GM10248 (cell line): ENCODE results near the gene ZBTB7B.

Source experiments
- CTCF ChIA-PET: fragments of 300-600 bp; sonication (Branson Sonifier 250); formaldehyde crosslinking; extraction: SDS; loops from one replicate; lab custom pipeline; 2021; ENCODE audit warnings: antibody characterized with exemption; lab: Yijun Ruan, JAX
- POLR2A ChIA-PET: fragments of 350-650 bp; sonication (Branson Sonifier 250); formaldehyde crosslinking; extraction: SDS; loops from one replicate; lab custom pipeline; 2020; ENCODE audit warnings: antibody characterized with exemption; lab: Yijun Ruan, JAX
- DNase-seq: peaks from one replicate; pipeline ENCODE4 v3.0.0; 2012; ENCODE audit errors: extremely low spot score
- CTCF ChIP-seq: IDR thresholded peaks from 2 replicates; pipeline ENCODE4 v1.5.1; 2012; ENCODE audit warnings: mild to moderate bottlenecking, low read depth; ENCODE audit errors: extremely low read depth, missing control alignments, control extremely low read depth

The ZBTB7B gene

DNA sequence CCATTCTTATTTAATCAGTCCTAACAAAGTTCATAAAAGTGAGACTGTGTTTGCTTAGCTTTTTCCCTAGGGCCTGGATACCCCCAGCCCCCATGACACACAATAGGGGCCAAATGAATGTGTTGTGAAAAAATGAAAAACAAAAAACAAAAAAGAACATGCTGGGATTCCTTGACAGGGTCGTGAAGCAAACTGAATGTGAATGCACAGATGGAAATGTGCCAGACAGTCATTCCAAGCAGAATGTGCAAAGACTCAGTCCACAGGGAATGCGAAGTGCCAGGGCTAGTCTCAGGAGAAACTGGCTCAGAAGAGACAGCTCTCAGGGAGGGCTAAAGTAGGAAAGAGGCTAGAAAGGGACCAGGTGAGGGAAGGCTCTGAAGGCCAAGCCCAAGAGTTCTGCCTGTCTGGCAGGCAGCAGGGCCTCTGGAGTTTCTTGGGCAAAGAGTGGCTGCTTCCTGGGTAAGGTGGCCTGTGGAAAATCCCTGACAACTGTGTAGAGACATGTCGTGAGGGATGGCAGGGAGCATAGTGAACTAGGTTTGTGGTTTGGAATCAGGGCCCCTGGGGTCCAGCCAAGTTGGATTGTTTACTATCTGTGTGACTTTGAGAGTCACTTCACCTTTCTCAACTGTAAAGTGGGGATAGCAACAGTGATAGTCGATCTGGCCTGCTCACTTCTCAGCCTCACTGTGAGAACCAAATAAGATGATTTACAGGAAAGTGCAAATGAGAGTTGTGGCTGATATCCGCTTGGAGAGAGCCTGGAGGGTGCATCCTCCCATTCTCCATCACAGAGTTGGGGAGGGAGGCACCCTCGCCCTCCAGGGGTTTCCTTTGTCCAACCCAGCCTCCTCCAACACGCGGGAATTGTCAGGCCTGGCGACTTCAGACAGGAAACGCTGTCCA is 47.3 kb downstream of the ZBTB7B start:
- POLR2A ChIA-PET = no interaction called here
- DNase-seq = no peak
- no peak for TF ChIP-seq CTCF
- CTCF ChIA-PET = interaction anchor here (1.0 to 20.4 kb wide), 14 partner anchors 9 to 497 kb away, joined by 3 to 285 read pairs (median 5); partner anchors contain the start of genes EFNA4, KRTCAP2, PMVK and SHC1

GRCh38 chr1:155050560-155051341 is 48.1 kb downstream of the ZBTB7B start, which contains the start of gene ADAM15:
Gene ADAM15 (plus strand): TSS chr1:155051316. CDS start chr1:155051387, 71 bp downstream.
- peak; percentile 94 for TF ChIP-seq CTCF
- CTCF ChIA-PET = interaction anchor here (0.8 to 20.4 kb wide), 32 partner anchors 9 to 564 kb away, joined by 3 to 285 read pairs (median 4); partner anchors contain the start of genes DCST1, DCST2, EFNA3 and EFNA4
- peak; percentile 99 for DNase-seq
- POLR2A ChIA-PET = interaction anchor here (0.7 to 0.8 kb wide), 4 partner anchors 12 to 1787 kb away, joined by 3 to 5 read pairs (median 4); no protein-coding TSS in a partner anchor

DNA sequence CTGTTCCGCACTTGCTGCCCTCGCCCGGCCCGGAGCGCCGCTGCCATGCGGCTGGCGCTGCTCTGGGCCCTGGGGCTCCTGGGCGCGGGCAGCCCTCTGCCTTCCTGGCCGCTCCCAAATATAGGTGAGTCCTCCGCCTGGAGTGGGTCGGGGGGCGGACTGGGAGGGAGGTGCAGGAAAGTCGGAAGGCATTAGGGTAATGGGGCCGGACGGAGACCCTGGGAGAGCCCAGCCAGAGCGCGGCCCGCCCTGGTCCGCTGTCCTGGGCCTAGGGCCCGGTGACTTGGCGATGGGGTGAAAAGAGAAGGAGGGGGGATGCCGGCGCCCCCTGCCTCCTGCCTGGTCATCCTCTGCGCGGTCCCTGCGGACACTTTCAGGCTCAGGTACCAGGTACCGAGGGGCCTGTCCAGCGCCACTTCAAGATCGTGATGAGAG is 48.8 kb downstream of the ZBTB7B start:
- DNase-seq = no peak
- CTCF ChIA-PET = interaction anchor here (0.8 to 20.4 kb wide), 31 partner anchors 9 to 565 kb away, joined by 3 to 285 read pairs (median 5); partner anchors contain the start of genes DCST1, DCST2, EFNA3 and EFNA4
- POLR2A ChIA-PET = interaction anchor here (0.7 to 0.8 kb wide), 4 partner anchors 12 to 1786 kb away, joined by 3 to 5 read pairs (median 4); no protein-coding TSS in a partner anchor
- no peak for TF ChIP-seq CTCF

DNA sequence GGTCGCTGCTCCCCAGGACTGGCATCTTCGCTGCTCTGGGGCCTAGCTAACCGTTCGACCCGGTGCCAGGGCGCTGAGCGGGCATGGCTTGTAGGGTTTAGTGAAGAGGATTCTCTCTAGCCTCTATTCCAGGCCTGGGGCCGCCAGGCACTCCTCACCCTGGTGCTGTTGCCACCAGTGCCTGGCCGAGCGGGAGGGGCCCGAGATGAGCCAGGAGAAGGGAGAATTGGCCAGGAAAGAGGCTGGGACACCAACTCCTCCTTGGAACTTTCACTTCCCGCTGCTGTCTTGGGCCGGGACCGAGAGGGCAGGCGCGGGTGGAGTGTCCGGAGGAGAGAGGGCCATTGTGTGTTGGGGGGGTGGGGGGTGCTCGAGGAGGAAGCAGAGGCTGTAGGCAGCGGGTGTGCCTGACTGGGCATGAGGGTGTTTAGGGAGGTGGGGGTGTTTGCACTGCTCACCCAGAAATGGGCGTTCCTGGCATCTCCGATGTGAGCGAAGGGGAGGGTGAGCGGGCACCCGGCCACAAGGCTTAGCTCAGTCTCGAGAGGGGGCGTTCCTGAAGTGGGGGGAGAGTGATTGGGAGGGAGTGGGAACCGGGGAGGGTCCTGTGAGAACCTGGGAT is 49.3 kb downstream of the ZBTB7B start:
- no peak for TF ChIP-seq CTCF
- DNase-seq = peak; percentile 57
- POLR2A ChIA-PET = interaction anchor here (0.6 kb wide), 1 partner anchor 385 kb away, joined by 4 read pairs; no protein-coding TSS in a partner anchor
- CTCF ChIA-PET = interaction anchor here (1.0 to 20.4 kb wide), 15 partner anchors 7 to 492 kb away, joined by 3 to 285 read pairs (median 5); partner anchors contain the start of genes EFNA4 and KRTCAP2

DNA sequence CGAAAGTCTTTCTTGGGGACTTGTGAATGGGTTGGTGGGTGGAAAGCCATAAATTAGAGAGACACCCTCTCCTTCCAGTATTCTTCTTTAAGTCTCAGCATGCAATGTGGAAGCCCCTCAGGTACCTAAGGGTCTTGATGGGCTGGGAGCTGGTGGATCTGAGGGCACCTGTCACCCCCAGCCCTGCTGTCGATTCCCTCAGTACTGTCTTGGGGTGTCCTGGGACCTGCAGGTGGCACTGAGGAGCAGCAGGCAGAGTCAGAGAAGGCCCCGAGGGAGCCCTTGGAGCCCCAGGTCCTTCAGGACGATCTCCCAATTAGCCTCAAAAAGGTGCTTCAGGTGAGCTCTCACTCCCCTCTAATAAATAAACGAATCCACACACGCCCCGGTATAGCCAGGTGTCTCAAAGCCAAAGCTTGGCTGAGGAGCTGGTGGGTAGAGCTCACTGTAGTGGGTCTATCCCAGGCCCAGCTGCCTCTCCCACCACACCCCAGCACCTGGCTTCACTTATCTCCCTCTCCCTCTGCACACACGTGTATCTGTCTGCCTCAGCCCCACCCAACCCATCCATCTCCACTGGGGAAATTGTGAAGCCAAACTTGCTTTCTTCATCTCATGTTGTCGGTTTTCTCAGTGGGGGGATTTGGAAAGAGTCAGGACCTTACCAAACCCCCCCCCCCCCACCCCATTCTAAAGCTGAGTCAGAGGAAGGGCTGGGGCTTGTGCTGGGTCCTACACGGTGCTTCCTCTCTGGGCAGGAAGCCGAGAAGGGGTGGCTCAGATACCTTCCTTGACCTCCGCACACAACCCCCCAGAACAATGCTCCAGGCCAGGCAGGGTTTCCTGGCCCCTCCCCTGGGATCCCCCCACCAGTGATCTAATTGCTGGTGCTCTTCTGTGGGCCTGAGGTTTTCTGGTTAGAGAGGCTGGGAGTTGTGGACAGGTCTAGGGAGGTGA is 50.1 kb downstream of the ZBTB7B start:
- peak; percentile 29 for TF ChIP-seq CTCF
- CTCF ChIA-PET = interaction anchor here (1.0 to 20.4 kb wide), 10 partner anchors 8 to 493 kb away, joined by 3 to 285 read pairs (median 4); partner anchors contain the start of genes EFNA4 and KRTCAP2
- DNase-seq = peak; percentile 48
- POLR2A ChIA-PET = no interaction called here
